K562 (cell line): ENCODE measurements around the gene CAPN3. TPM values are rescaled to one million over a fixed set of nuclear protein-coding genes. Genes with fewer than 3 reads are reported as not detected.

Experiments used
- ATAC-seq: fragments of 200-7000 bp; cut with Tn5 transposase; 3 replicates; pipeline ENCODE4 v1.9.1; 2020; ENCODE audit warnings: moderate library complexity
- BruUV-seq: library from RNA; stranded (reverse); fragments of 400-500 nt; replicated peaks from 2 replicates; lab custom pipeline; 2021; lab: Mats Ljungman, UMichigan
- CTCF ChIA-PET: fragments of 300-600 bp; formaldehyde crosslinking; extraction: SDS; loops from one replicate; lab custom pipeline; 2021; ENCODE audit warnings: low intra/inter-chr PET ratio; lab: Yijun Ruan, JAX
- POLR2A ChIA-PET: fragments of 300-600, 350-650 bp; sonication (Branson Sonifier 250); formaldehyde crosslinking; extraction: SDS; loops from one replicate; lab custom pipeline; 2021; ENCODE audit warnings: antibody characterized with exemption, inconsistent platforms; lab: Yijun Ruan, JAX
- DNase-seq, 4 experiments: peaks; one replicate each; pipeline versions ENCODE4 v3.0.0 to v3.0.0-alpha.2; 2011 to 2018; ENCODE audit warnings: low spot score in 3 of 4, mixed read lengths in 3 of 4; ENCODE audit errors: extremely low read depth in 1 of 4
- FAIRE-seq: peaks from 2 replicates; lab custom pipeline; 2011; peaks lifted over from hg19 to GRCh38; lab: Jason Lieb, UNC
- H2AFZ ChIP-seq: 2 replicates; pipeline ENCODE4 v1.6.0; 2011; ENCODE audit warnings: low read depth, low read length, control low read depth, inconsistent platforms
- H3K27ac ChIP-seq: fragments of 200-600 bp; 3 replicates; pipeline ENCODE4 v1.8.0; 2011; ENCODE audit warnings: low read depth, mild to moderate bottlenecking, control low read depth, inconsistent platforms, low read length, moderate library complexity, mixed read lengths; ENCODE audit errors: extremely low read depth
- H3K27me3 ChIP-seq, 2 experiments: fragments of 300-600 bp in 1 of 2; 2 replicates in 1 of 2; 3 replicates in 1 of 2; pipeline versions ENCODE4 v1.6.0 to v1.8.0; 2011; ENCODE audit warnings: inconsistent platforms in 2 of 2, low read length in 2 of 2, mild to moderate bottlenecking in 1 of 2, mixed read lengths in 1 of 2, moderate library complexity in 1 of 2; ENCODE audit not compliant: control insufficient read depth in 2 of 2, insufficient read depth in 2 of 2
- H3K36me3 ChIP-seq: fragments of 300-600 bp; 3 replicates; pipeline ENCODE4 v1.8.0; 2011; ENCODE audit warnings: mild to moderate bottlenecking, low read length, inconsistent platforms; ENCODE audit not compliant: control insufficient read depth, insufficient read depth
- H3K4me1 ChIP-seq, 2 experiments: fragments of 200-600 bp in 1 of 2; replicated peaks in 1 of 2; 2 replicates in 1 of 2; 3 replicates in 1 of 2; pipeline versions ENCODE4 v1.5.1 to v1.8.0; 2011; ENCODE audit warnings: inconsistent platforms in 2 of 2, low read length in 2 of 2, mild to moderate bottlenecking in 1 of 2, mixed read lengths in 1 of 2, moderate library complexity in 1 of 2; ENCODE audit not compliant: control insufficient read depth in 2 of 2, insufficient read depth in 2 of 2
- H3K4me2 ChIP-seq: 2 replicates; pipeline ENCODE4 v1.6.1; 2011; ENCODE audit warnings: low read length, control low read depth, inconsistent platforms, mixed read lengths; ENCODE audit not compliant: insufficient read depth
- H3K4me3 ChIP-seq: fragments of 200-600 bp; sonication (generic), shearing (Covaris generic); 2 replicates; pipeline ENCODE4 v1.5.1; 2016; ENCODE audit warnings: control low read depth, inconsistent platforms
- H3K79me2 ChIP-seq: fragments of 200-600 bp; 3 replicates; pipeline ENCODE4 v1.8.0; 2011; ENCODE audit warnings: low read length, inconsistent platforms; ENCODE audit not compliant: control insufficient read depth, insufficient read depth
- H3K9ac ChIP-seq, 2 experiments: 2 replicates each; pipeline versions ENCODE4 v1.6.0 to v1.6.1; 2011; ENCODE audit warnings: low read depth in 2 of 2, low read length in 2 of 2, control low read depth in 1 of 2, inconsistent platforms in 1 of 2, mild to moderate bottlenecking in 1 of 2, mixed read lengths in 1 of 2; ENCODE audit not compliant: insufficient read depth in 1 of 2
- H3K9me1 ChIP-seq: one replicate; pipeline ENCODE4 v1.6.0; 2011; ENCODE audit warnings: inconsistent platforms, mild to moderate bottlenecking, low read length, moderate library complexity; ENCODE audit not compliant: control insufficient read depth, insufficient read depth
- H3K9me3 ChIP-seq: replicated peaks from 2 replicates; pipeline ENCODE4 v1.5.1; 2011; ENCODE audit warnings: low read depth, low read length, inconsistent platforms; ENCODE audit not compliant: control insufficient read depth, insufficient read depth
- H4K20me1 ChIP-seq: replicated peaks from 2 replicates; pipeline ENCODE4 v1.6.1; 2011; ENCODE audit warnings: low read length, inconsistent platforms, mixed read lengths; ENCODE audit not compliant: control insufficient read depth, insufficient read depth
- ATF1 ChIP-seq, 2 experiments: fragments of 450-650 bp in 1 of 2; IDR thresholded peaks; 2 replicates each; pipeline ENCODE4 v1.6.1; 2016; ENCODE audit warnings: missing compliant biosample characterization in 1 of 2, missing genetic modification characterization in 1 of 2
- ATF4 ChIP-seq: fragments of 450-650 bp; formaldehyde crosslinking; IDR thresholded peaks from 2 replicates; pipeline ENCODE4 v1.4.0; 2022; ENCODE audit warnings: mild to moderate bottlenecking, moderate library complexity
- BACH1 ChIP-seq: fragments of 200-800 bp; sonication (Bioruptor generic); IDR thresholded peaks from 2 replicates; pipeline ENCODE4 v1.6.1; 2016; ENCODE audit warnings: missing genetic modification characterization, missing compliant biosample characterization
- EHMT2 ChIP-seq: fragments of 450-650 bp; IDR thresholded peaks from 2 replicates; pipeline ENCODE4 v1.6.1; 2018; ENCODE audit warnings: antibody characterized with exemption
- GTF2B ChIP-seq: IDR thresholded peaks from 2 replicates; pipeline ENCODE4 v1.6.1; 2011; ENCODE audit not compliant: insufficient read length; ENCODE audit errors: extremely low read depth
- HNRNPH1 ChIP-seq: fragments of 200-400 bp; formaldehyde crosslinking; optimal IDR thresholded peaks from 2 replicates; pipeline ENCODE3; 2017; ENCODE audit warnings: low read depth, mild to moderate bottlenecking, low read length, moderate library complexity
- ID3 ChIP-seq, 2 experiments: fragments of 250-450 bp in 1 of 2; fragments of 450-650 bp in 1 of 2; sonication (Bioruptor Pico) in 1 of 2; IDR thresholded peaks; 2 replicates each; pipeline versions ENCODE4 v1.6.1 to v1.8.0; 2016 to 2021; ENCODE audit warnings: mild to moderate bottlenecking in 2 of 2, moderate library complexity in 2 of 2, missing compliant biosample characterization in 1 of 2, missing genetic modification characterization in 1 of 2
- NFIC ChIP-seq: fragments of 450-650 bp; IDR thresholded peaks from 2 replicates; pipeline ENCODE4 v1.6.1; 2017; ENCODE audit warnings: mild to moderate bottlenecking, inconsistent platforms
- PHF20 ChIP-seq: fragments of 450-650 bp; IDR thresholded peaks from 2 replicates; pipeline ENCODE4 v1.6.1; 2018; ENCODE audit not compliant: partially characterized antibody
- SPI1 ChIP-seq: IDR thresholded peaks from 2 replicates; pipeline ENCODE4 v1.6.1; 2011; ENCODE audit warnings: low read depth, low read length, control low read depth, borderline replicate concordance
- TEAD4 ChIP-seq, 2 experiments: sonication (generic) in 1 of 2; formaldehyde crosslinking in 1 of 2; IDR thresholded peaks; 2 replicates each; pipeline versions ENCODE4 v1.6.1 to v1.8.0; 2012 to 2022; ENCODE audit warnings: borderline replicate concordance in 1 of 2, inconsistent platforms in 1 of 2, low read length in 1 of 2, mild to moderate bottlenecking in 1 of 2, missing genetic modification reagents in 1 of 2
- TRIM24 ChIP-seq, 2 experiments: fragments of 450-650 bp; IDR thresholded peaks; 2 replicates each; pipeline ENCODE4 v1.6.1; 2016
- whole genome bisulfite sequencing: fragments of 100-300 bp; shearing (Covaris generic); methylation state at CpG from one replicate; pipeline ENCODE4 v1.1.6; 2016; ENCODE audit warnings: low coverage, mixed read lengths; ENCODE audit not compliant: insufficient coverage; ENCODE audit errors: missing lambda C conversion rate; 5-methylcytosine and 5-hydroxymethylcytosine counted together
- in situ Hi-C: fragments of 300-500 bp; cut with MboI; formaldehyde crosslinking; loops from 4 replicates; pipeline ENCODE4 v1.15.0; 2018; ENCODE audit warnings: inconsistent platforms, mixed read lengths
- intact Hi-C: fragments of 100-400 bp; cut with micrococcal nuclease; formaldehyde crosslinking; loops from 2 replicates; pipeline ENCODE4 v1.14.2; 2022
- polyA plus RNA-seq, 8 experiments: library from polyadenylated mRNA; depleted of rRNA in 4 of 8; stranded (reverse) in 5 of 8; unstranded in 3 of 8; fragments of >200 nt; fragmentation: Nextera tagmentation in 2 of 8; fragmentation: Illumina TruSeq in 1 of 8; extraction: Ambion mirVana in 2 of 8; extraction: Trizol in 1 of 8; gene quantifications; 2 replicates each; pipeline versions ENCODE4 v1.2.1 to v1.2.3, GENCODE V29; 2011 to 2014; ENCODE audit warnings: inconsistent platforms in 1 of 8, missing spikeins in 1 of 8
- total RNA-seq, 7 experiments: library from RNA; depleted of rRNA in 6 of 7; stranded (reverse); fragments of >200 nt in 6 of 7; fragmentation: Illumina TruSeq in 2 of 7; extraction: Trizol in 2 of 7; gene quantifications; 2 replicates each; pipeline versions ENCODE4 v1.2.1 to v1.2.3, GENCODE V29; 2011 to 2021; ENCODE audit warnings: low replicate concordance in 1 of 7
- TF ChIP-seq, protein P1 (sequence below): fragments of 150-350 bp; conservative IDR thresholded peaks from 2 replicates; pipeline ENCODE4 v1.6.1; 2014; ENCODE audit warnings: low read length

Gene CAPN3
- total and polyA plus RNA-seq, 9 of the 15 experiments (the other 6 are each of a cell fraction or from before 2014, with no cell fraction given): 0.03 to 0.34 (median 0.20) TPM; not detected in 2

DNA sequence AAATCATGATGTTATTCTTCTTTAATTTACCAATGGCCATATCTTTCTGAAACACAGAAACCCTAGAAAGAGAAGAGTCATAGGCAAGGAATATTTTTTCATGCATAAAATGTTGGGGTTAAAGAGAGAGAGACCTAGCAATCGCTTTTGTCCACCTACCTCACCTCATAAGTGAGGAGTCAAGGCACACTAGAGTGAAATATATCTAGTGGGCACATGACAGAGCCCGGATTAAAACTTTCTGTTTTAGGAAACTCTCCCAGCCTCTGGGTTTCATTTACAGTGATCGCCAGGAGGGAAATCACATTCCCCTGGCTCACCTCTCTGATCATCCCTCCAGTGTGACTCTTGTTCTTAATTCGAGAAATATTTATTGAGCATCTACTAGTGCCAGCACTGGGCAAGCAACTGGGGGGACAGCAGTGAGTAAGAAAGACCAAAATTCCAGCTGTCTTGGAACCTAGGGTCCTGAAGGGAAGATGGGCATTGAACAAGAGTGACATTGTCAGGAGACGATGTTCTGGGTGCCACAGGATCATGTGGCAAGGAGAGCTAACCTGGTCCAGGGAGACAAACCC, 1.3 kb downstream of the CAPN3 start:
- CTCF ChIA-PET: no interaction called here
- TF ChIP-seq BACH1 (tag): no peak
- TF ChIP-seq PHF20: no peak
- no peak for TF ChIP-seq NFIC
- no peak for TF ChIP-seq ATF4 (CRISPR knock-in tag)
- TF ChIP-seq EHMT2: no peak
- TF ChIP-seq HNRNPH1: no peak
- TF ChIP-seq ATF1 (CRISPR knock-in tag; IDR thresholded peaks at IDR 0.05): no peak
- TF ChIP-seq ATF1 (tag; IDR thresholded peaks at IDR 0.05): no peak
- TF ChIP-seq TRIM24 (IDR thresholded peaks at IDR 0.05): no peak
- TF ChIP-seq GTF2B: no peak
- TF ChIP-seq ID3 (CRISPR knock-in tag; IDR thresholded peaks at IDR 0.05): no peak
- TF ChIP-seq ID3 (tag; IDR thresholded peaks at IDR 0.05): no peak
- TF ChIP-seq SPI1: no peak
- TF ChIP-seq, protein P1, sequence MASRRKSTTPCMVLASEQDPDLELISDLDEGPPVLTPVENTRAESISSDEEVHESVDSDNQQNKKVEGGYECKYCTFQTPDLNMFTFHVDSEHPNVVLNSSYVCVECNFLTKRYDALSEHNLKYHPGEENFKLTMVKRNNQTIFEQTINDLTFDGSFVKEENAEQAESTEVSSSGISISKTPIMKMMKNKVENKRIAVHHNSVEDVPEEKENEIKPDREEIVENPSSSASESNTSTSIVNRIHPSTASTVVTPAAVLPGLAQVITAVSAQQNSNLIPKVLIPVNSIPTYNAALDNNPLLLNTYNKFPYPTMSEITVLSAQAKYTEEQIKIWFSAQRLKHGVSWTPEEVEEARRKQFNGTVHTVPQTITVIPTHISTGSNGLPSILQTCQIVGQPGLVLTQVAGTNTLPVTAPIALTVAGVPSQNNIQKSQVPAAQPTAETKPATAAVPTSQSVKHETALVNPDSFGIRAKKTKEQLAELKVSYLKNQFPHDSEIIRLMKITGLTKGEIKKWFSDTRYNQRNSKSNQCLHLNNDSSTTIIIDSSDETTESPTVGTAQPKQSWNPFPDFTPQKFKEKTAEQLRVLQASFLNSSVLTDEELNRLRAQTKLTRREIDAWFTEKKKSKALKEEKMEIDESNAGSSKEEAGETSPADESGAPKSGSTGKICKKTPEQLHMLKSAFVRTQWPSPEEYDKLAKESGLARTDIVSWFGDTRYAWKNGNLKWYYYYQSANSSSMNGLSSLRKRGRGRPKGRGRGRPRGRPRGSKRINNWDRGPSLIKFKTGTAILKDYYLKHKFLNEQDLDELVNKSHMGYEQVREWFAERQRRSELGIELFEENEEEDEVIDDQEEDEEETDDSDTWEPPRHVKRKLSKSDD: no peak
- no peak for TF ChIP-seq TEAD4 (IDR thresholded peaks at IDR 0.05; ENCODE audit: low read length)
- no peak for TF ChIP-seq TEAD4 (CRISPR knock-in tag; IDR thresholded peaks at IDR 0.05; ENCODE audit: borderline replicate concordance)
- in situ Hi-C loops: no loop called here
- H3K36me3 ChIP-seq: no peaks in the 10 kb centered on the region
- H3K9ac ChIP-seq: no peak overlapping the region
- no peaks in the 10 kb centered on the region for H4K20me1 ChIP-seq
- no peak overlapping the region for H2AFZ ChIP-seq
- no peak overlapping the region for H3K4me2 ChIP-seq
- no peaks in the 10 kb centered on the region for H3K79me2 ChIP-seq
- intact Hi-C loops: no loop called here
- no peaks in the 10 kb centered on the region for H3K9me1 ChIP-seq
- H3K27ac ChIP-seq: no peak overlapping the region
- H3K4me1 ChIP-seq: no peaks in the 10 kb centered on the region; a peak in 1 of 5 replicates
- H3K4me3 ChIP-seq: no peak overlapping the region
- ATAC-seq (no peak), DNase-seq (no peak), FAIRE-seq (no peak)
- no peaks in the 10 kb centered on the region for H3K9me3 ChIP-seq
- 16% methylated on average over 5 of the region's 5 CpGs for WGBS
- H3K27me3 ChIP-seq: peaks cover 0 to 12% of the 10 kb centered on the region in 2 experiments; a peak in 1 of 5 replicates
- POLR2A ChIA-PET: interaction anchor here (2.3 kb wide), 1 partner anchor 7 kb away, joined by 9 read pairs; no protein-coding TSS in a partner anchor
- BruUV-seq: no TSS peak
